ENCODE results near the gene SPARCL1.
"Not testable (repeated sequence)": the region's sequence is repeated elsewhere in the genome, so short reads cannot be mapped to it uniquely, and the experiment has no call there.

SPARCL1 gene

DNA sequence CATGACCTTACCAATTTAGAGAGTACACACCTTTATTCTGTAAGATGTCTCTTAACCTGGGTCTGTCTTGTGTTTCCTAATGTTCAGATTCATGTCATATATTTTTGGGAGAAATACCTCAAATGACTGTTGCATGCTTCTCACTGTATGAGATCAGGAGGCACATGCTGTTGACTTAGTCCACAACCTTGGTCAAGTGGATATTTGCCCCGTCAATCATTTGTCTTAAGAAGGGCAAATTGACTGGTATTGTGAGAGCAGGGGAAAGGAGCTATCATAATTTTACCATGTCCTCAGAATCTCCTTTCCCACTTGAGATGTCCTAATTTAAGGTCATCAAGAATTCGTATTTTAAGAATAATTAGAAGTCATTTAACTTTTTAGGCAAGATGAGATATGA lies 95.8 kb downstream of the SPARCL1 start:
- DNase-seq: no peak

- DNase-seq: no peak
Observed at GRCh38 chr4:87430038-87430437, 99.1 kb downstream of the SPARCL1 start.

GRCh38 chr4:87428979-87429378 lies 100.2 kb downstream of the SPARCL1 start:
- DNase-seq: no peak

DNA sequence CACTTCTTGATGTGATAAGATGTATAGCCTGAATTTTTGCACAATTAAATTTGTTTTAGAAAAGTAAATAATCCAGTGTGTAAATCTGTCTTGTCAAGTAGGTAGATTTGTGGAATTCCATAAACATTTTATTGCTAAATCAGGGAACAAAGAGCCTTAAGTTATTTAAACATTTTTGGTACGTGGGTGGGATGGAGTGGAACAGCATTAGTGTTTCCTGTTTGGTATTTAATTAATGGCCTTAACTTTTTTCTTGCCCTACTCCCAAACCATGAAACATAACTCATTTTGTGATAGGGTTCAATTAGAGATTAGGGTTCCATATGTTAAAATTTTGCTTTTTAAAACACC lies 101.7 kb downstream of the SPARCL1 start:
- no peak for DNase-seq

- DNase-seq: no peak
Observed at GRCh38 chr4:87426865-87427517, 102.2 kb downstream of the SPARCL1 start.

DNA sequence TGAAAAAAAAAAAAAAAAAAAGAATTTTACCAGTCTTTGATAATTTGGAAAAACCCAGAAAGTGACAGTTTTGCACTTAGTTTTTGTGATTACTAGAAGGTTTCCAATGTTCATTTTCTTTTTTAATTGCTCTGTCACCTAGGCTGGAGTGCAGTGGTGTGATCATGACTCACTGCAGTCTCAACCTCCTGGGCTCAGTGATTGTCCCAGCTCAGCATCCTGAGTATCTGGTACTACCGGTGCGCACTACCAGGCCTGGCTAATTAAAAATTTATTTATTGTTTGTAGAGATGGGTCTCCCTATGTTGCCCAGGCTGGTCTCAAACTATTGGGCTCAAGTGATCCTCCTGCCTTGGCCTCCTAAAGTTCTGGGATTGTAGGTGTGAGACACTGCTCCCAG lies 103.5 kb downstream of the SPARCL1 start:
- DNase-seq: no peak

GRCh38 chr4:87424099-87424543 lies 105.1 kb downstream of the SPARCL1 start:
- DNase-seq: not testable (repeated sequence)

Measured in NCI-H345 (cell line).